ENCODE results near the gene GAK. TPM values are rescaled to one million over a fixed set of nuclear protein-coding genes. Genes with fewer than 3 reads are reported as not detected.

The GAK gene
- total RNA-seq, 1 donor from 2014 or later, result 86.9 TPM

DNA sequence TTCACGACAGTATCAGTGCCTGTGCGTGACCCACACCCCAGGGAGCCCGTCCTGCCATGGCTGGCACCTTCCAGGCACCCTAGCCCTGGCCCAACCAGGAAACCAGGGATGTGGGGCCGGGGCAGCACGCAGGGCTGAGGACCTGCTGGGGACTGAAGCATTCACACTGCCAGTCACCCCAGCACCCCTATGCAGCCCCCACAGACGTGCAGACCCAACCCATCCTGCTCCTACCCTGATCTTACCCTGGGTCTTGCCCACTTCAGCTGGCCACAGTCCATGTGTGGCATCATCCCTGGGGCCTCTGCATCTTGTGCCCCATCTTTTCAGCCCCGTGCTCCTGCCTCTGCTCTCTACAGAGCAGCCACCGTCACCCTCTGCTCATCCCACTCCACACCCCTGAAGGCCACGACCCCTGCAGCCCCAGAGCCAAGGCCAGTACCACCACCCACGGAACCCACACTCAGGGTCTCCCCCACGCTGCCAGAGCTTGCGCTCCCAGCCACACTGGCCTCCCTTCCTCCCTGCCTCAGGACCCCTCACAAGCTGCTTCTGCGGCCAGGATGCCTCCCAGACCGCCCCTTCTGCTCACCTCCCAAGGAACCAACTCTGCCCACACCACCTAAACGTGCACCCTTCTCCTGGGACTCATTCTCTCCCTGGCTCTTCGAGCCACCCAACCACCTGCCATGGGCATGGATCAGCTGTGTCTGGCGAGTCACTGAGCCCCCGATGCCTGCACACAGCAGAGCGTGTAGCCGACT, 25.6 kb downstream of the GAK start:
- no peak overlapping the region for H3K4me3 ChIP-seq (ENCODE audit: insufficient read depth, low read depth, low read length)
- Mint-ChIP-seq H3K27ac (ENCODE audit: unreplicated experiment) (peak overlapping the region; percentile 53), H3K9me3 (ENCODE audit: unreplicated experiment) (no peaks in the 10 kb centered on the region), H3K27me3 (ENCODE audit: low read depth, unreplicated experiment) (no peaks in the 10 kb centered on the region), H3K36me3 (ENCODE audit: low read depth, unreplicated experiment) (peaks cover 11% of the 10 kb centered on the region), H3K4me1 (ENCODE audit: low read depth, unreplicated experiment) (no peaks in the 10 kb centered on the region), H3K4me3 (ENCODE audit: unreplicated experiment) (peak overlapping the region; percentile 45)
- H3K27me3 ChIP-seq (ENCODE audit: insufficient read depth, low read length), result no peaks in the 10 kb centered on the region
- no peak overlapping the region for H3K4me2 ChIP-seq (ENCODE audit: low read length)
- no peak for FAIRE-seq
- H3K9ac ChIP-seq (ENCODE audit: low read length), result no peak overlapping the region
- peaks cover 9% of the 10 kb centered on the region for H3K4me1 ChIP-seq (ENCODE audit: insufficient read depth, low read length)
- H4K20me1 ChIP-seq (ENCODE audit: insufficient read depth, low read length), result peaks cover 79% of the 10 kb centered on the region
- peaks cover 1% of the 10 kb centered on the region for H3K36me3 ChIP-seq (ENCODE audit: insufficient read depth, low read length)
- TF ChIP-seq, protein P1, sequence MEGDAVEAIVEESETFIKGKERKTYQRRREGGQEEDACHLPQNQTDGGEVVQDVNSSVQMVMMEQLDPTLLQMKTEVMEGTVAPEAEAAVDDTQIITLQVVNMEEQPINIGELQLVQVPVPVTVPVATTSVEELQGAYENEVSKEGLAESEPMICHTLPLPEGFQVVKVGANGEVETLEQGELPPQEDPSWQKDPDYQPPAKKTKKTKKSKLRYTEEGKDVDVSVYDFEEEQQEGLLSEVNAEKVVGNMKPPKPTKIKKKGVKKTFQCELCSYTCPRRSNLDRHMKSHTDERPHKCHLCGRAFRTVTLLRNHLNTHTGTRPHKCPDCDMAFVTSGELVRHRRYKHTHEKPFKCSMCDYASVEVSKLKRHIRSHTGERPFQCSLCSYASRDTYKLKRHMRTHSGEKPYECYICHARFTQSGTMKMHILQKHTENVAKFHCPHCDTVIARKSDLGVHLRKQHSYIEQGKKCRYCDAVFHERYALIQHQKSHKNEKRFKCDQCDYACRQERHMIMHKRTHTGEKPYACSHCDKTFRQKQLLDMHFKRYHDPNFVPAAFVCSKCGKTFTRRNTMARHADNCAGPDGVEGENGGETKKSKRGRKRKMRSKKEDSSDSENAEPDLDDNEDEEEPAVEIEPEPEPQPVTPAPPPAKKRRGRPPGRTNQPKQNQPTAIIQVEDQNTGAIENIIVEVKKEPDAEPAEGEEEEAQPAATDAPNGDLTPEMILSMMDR (IDR thresholded peaks at IDR 0.05; ENCODE audit: insufficient read depth, low read depth, low read length), result no peak
- H3K9me3 ChIP-seq (ENCODE audit: insufficient read depth, low read depth, low read length), result no peaks in the 10 kb centered on the region
- H3K79me2 ChIP-seq (ENCODE audit: insufficient read depth, low read length), result peaks cover 44% of the 10 kb centered on the region
- H2AFZ ChIP-seq (ENCODE audit: low read depth, low read length), result no peak overlapping the region
- DNase-seq (ENCODE audit: low read depth), result no peak
- H3K27ac ChIP-seq (ENCODE audit: low read depth, low read length), result no peak overlapping the region

DNA sequence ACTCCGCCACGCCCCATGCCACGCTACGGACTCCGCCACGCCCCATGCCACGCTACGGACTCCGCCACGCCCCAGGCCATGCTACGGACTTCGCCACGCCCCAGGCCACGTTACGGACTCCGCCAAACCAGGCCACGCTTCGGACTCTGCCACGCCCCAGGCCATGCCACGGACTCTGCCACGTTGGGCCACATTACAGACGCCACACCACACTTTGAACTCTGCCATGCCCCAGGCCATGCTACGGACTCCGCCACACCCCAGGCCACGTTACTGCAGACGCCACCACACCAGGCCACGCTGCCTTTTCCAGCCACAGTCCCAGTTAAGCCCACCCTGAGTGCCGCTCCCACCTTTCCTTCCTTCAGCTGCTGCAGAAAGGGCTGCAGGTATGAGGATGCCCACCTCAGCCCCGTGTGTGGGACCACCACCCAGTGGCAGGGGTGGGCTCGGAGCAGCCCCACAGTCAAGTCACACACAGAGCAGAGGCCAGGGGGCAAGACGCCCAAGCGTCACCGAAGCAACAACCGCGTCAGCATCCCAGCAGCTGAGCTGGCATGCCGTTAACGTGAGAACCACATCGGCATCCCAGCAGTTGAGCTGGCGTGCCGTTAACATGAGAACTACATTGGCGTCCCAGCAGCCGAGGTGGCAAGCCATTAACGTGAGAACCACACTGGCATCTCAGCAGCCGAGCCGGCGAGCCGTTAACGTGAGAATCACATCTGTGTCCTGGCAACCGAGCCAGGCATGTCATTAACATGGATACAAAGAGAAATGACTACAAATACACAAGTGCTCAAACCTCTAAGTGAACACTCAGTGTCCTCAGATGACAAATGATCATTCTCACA, 26.4 kb downstream of the GAK start:
- TF ChIP-seq, protein P1 (IDR thresholded peaks at IDR 0.05; ENCODE audit: insufficient read depth, low read depth, low read length), result no peak
- TF ChIP-seq EZH2 (IDR thresholded peaks at IDR 0.05; ENCODE audit: insufficient read depth, low read length), result no peak
- H3K9me3 ChIP-seq (ENCODE audit: insufficient read depth, low read depth, low read length), result no peaks in the 10 kb centered on the region
- H3K4me1 ChIP-seq (ENCODE audit: insufficient read depth, low read length), result peaks cover 9% of the 10 kb centered on the region
- Mint-ChIP-seq H3K27me3 (ENCODE audit: low read depth, unreplicated experiment) (no peaks in the 10 kb centered on the region), H3K9me3 (ENCODE audit: unreplicated experiment) (no peaks in the 10 kb centered on the region), H3K4me3 (ENCODE audit: unreplicated experiment) (no peak overlapping the region), H3K36me3 (ENCODE audit: low read depth, unreplicated experiment) (peaks cover 11% of the 10 kb centered on the region), H3K4me1 (ENCODE audit: low read depth, unreplicated experiment) (no peaks in the 10 kb centered on the region), H3K27ac (ENCODE audit: unreplicated experiment) (no peak overlapping the region)
- H3K4me2 ChIP-seq (ENCODE audit: low read length), result no peak overlapping the region
- FAIRE-seq (no peak), DNase-seq (ENCODE audit: low read depth) (no peak)
- H3K27me3 ChIP-seq (ENCODE audit: insufficient read depth, low read length), result no peaks in the 10 kb centered on the region
- H3K27ac ChIP-seq (ENCODE audit: low read depth, low read length), result no peak overlapping the region
- H3K79me2 ChIP-seq (ENCODE audit: insufficient read depth, low read length), result peaks cover 48% of the 10 kb centered on the region
- H2AFZ ChIP-seq (ENCODE audit: low read depth, low read length), result no peak overlapping the region
- no peak overlapping the region for H3K4me3 ChIP-seq (ENCODE audit: insufficient read depth, low read depth, low read length)
- H3K36me3 ChIP-seq (ENCODE audit: insufficient read depth, low read length), result no peaks in the 10 kb centered on the region
- no peak overlapping the region for H3K9ac ChIP-seq (ENCODE audit: low read length)
- peaks cover 79% of the 10 kb centered on the region for H4K20me1 ChIP-seq (ENCODE audit: insufficient read depth, low read length)

Data from astrocyte (in vitro differentiated cells and primary cell).